IPS-NIHi7 (cell line): ENCODE results near the gene FXYD3.

Experiments used
- DNase-seq: peaks from one replicate; pipeline ENCODE4 v3.0.0; 2012; ENCODE audit warnings: mixed read lengths; ENCODE audit errors: extremely low spot score

Gene FXYD3

DNA sequence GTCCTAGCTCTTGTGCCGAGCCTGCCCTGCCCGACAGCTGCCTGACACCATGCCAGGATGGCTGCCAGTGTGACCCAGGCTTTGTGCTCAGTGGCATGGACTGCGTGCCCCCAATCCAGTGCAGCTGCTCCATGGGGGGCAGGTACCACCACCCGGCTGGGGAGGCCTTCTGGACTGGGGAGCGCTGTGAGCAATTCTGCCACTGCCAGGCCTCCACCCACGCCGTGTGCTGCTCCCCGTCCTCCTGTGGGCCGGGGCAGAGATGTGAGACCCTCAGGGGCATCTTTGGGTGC lies 9.4 kb upstream of the FXYD3 start:
- no peak for DNase-seq

DNA sequence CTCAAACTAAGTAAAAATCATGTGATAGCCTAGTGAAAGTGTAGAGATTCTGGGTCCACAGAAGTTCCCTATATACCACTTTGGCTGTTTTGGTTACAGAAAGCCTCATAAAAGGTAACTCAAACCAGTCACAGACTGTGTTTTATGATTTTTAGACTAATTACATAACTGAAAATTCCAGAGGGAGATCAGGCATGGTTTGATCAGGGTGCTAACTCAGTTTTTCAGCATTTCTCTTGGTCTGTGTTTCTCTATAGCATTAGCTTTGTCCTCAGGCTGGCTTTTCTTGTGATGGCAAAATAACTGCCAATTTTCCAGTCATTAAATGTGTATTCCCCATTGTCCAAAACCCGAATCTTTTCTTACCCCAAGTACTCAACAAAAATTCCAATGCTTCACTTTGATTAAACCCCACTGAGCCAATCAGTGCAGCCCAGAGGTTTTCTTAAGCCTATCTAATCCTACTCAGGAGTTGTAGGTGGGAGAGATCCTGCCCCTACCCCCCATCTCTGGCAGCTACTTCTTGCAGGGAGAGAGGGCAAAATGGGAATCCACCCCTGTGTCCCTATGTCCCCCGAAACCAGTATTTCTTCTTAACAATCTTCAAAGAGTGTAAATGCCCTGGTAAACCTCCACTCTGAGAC lies 8.6 kb upstream of the FXYD3 start:
- no peak for DNase-seq

- no peak for DNase-seq
These were observed 8.1 kb upstream of the FXYD3 start for GRCh38 chr19:35107545-35107944.

DNA sequence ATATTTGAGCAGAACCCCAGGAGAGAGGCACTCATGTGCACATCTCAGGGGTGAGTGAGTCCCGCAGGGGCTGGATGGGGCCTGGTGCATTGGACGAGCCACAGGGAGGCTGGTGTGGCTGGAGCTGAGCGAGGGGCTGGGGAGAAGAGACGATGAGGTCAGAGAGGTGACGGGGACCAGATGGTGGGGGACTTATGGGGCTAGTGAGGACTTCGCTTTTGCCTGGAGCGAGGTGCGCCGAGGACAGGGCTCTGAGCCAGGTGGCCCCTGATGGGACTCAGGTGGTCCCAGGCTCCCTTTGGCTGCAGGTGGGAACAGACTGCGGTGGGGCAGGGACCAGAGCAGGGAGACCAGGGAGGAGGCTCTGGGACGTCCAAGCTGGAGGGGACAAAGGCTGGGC lies 6.9 kb upstream of the FXYD3 start:
- no peak for DNase-seq

GRCh38 chr19:35109395-35110112 lies 6.1 kb upstream of the FXYD3 start:
- no peak for DNase-seq

DNA sequence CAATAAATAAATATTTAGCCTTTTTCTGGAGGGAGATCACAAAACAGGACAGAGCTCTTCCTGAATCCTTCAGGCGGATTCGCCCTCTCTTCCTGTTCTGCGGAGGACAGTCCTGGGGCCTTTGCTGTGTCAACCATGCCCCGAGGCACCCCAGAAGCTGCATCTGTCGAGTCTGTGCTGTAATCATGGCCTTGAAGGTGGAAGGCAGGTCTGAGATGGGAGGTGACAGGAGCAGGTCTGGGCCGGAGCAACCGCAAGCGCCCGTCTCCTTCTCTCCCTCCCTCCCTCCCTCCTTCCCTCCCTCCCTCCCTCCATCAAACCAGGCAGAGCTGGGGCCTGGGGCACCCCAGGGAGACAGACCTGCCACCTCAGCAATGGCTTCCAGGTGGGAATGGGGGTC lies 4.6 kb upstream of the FXYD3 start:
- DNase-seq: no peak

GRCh38 chr19:35112995-35113688 lies 2.5 kb upstream of the FXYD3 start:
- DNase-seq: peak; percentile 43

- peak; percentile 93 for DNase-seq
These were observed 1.1 kb upstream of the FXYD3 start for GRCh38 chr19:35114353-35115176.

DNA sequence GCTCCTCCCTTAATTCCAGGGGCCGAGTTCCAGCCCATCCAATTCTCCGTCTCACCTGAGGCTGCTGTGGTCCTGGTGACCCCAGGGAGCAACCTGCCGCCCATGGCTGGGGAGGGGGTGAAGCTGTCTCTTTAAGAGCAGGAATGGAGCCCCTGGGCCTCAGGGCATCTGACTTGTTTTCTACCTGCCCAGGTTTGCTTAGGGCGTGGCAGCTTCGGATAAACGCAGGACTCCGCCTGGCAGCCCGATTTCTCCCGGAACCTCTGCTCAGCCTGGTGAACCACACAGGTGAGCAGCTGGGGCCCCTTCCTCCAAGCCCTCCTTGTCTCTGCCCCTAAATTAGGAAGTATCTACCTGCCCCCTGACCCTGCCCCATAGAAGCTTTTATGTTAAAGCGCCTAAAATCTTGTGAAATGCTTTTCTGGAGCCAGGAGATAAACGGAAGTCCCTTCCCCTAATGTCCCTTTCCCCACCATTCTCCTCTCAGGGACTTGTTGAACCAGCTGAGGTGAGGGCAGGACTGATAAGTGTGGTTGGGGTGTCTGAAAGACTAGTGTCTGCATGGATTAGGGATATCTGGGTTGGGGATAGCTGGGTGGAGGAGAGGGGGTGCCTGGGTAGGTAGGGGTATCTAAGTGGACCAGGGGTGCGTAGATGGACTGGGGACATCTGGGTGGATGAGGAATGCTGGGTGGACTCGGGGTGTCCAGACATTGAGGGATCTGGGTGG lies 614 bp downstream of the FXYD3 start:
- DNase-seq: no peak

DNA sequence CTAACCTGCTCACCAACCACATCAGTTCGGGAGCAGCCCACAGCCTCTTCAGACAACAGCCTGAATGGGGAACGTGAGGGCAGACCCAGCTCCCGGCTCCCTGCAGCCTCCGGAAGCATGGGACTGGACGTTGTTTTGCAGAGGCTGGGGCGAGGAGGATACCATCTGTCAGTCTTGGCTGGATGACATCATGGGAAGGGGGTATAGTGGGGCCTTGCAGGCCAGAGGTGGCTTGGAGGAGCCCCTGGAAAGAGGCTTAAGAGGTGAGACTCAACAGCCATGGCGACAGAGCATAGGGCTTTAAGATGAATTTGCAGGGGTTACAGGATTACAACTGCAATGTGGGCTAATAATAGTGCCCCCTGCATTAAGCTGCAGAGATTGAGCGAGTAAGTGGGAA lies 1.5 kb downstream of the FXYD3 start:
- no peak for DNase-seq

DNA sequence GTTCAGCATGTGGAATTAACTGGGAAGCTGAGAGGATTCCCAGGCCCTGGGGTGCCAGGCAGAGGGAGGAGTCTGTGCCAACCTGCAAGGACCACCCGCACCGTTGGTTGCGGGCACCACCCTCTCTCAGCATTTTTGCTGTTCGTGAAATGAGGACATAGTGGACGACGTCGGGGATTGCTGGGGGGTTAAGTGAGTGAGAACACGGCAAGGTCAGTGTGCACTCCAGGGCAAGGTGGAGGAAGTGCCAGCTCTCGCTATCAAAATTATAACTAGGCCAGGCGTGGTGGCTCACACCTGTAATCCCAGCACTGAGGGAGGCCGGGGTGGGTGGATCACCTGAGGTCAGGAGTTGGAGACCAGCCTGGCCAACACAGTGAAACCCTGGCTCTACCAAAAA lies 2.2 kb downstream of the FXYD3 start:
- DNase-seq: no peak

DNA sequence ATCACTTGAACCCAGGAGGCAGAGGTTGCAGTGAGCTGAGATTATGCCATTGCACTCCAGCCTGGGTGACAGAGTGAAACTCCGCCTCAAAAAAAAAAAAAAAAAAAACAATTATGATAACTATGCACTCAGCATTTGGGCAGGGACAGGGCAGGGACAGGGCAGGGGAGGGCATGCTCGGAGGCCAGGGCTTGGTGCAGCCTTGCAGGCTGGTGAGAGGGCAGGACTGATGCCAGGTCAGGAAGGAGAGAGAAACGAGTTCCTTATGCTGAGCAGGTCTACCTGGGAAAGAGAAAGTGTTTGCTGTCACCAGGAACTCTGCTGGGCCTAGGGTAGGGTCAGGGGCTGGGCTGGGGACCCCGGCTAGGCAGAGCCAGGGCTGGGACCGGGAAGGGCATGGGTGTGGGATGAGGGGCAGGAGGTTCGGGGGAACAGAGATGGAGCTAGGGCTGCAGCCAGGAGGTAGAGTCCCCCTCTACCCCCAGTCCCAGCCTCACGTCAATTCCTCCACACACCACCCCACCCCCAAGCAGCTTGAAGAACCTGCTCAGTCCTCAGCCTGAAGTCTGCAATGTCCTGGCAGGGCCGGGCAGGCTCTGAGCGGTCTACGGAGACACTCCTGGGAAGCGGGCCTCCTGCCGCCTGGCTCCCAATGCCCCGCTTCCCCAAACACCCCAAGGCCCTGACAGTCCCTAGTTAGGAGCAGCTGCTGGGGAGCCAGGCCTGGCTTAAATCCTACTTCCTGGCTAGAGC lies 2.8 kb downstream of the FXYD3 start:
- DNase-seq: no peak

DNA sequence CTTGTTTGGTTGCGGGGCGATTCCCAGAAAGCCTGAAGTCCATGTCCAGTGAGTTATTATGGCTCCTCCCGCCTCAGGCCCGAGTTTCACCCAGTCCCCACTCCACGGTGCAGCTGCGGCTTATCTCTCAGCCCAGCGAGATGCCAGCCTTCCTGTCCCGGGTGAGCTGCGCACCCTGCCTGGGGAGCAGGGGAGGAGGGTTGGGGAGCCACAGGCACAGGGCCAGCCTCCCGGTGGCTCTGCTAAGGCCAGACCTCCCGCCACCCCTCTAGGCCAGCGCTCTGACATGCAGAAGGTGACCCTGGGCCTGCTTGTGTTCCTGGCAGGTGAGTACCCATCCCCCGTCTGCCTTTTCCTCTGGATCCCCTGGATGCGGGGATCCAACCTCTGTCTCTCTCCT lies 3.5 kb downstream of the FXYD3 start:
- no peak for DNase-seq

GRCh38 chr19:35119578-35120155 lies 4.0 kb downstream of the FXYD3 start:
- no peak for DNase-seq

DNA sequence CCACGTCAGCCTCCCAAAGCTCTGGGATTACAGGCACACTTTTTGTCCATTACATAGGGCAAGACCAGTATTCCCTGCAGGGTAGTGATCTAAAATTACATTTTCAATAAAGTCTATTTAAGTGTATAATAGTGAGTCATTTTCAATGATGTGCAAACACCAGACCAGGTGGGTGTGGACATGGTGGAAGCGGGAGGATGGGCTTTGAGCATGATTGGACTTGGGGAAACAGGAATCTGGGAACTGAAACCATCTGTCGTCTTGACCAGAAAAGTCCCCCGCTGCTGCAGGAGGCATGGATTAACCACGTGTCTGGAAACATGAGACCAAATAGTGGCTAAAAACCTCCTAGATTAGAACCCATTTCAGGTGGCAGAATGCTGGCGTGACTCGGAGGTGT lies 4.9 kb downstream of the FXYD3 start:
- no peak for DNase-seq

DNA sequence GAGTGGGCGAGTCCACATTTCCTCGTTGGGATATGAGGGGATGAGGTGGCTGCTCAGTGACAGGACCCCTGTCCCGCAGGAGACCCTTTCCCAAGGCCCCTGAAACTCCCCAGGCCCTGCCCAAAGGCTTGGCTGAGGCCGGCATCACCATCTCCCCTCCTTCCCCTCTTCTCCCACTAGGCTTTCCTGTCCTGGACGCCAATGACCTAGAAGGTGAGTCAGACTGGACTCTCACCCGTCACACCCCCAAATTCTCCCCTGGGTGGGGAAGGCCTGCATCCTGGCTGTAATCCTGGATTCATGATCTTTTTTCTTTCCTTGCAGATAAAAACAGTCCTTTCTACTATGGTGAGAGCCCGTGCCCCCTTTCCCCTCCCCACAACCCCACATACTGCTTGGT lies 5.3 kb downstream of the FXYD3 start:
- no peak for DNase-seq

DNA sequence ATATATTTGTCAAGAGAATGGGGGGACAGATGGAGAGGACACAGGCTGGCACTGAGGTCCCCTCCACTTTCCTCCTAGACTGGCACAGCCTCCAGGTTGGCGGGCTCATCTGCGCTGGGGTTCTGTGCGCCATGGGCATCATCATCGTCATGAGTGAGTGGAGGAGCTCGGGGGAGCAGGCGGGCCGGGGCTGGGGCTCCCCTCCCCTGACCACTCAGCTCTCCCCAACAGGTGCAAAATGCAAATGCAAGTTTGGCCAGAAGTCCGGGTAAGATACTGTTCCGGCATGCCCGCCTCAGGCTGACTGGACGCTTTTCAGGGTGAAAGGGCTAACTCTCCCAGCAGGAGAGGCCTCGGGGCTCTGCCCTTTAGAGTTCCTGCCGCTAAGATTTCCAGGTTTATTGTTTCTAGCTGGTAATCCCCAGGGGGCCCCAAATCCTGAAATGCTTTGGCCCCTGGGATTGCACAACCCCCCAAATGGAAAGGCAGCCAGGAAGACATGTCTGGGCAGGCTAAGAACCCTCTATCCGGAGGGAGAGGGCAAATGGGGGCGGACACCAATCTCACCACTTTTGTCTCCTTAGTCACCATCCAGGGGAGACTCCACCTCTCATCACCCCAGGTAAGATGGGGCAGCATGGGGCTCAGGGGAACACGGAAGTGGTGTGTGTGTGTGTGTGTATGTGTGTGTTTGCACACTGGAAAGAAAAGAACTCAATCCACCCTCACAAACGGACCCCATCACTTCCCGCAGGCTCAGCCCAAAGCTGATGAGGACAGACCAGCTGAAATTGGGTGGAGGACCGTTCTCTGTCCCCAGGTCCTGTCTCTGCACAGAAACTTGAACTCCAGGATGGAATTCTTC lies 7.3 kb downstream of the FXYD3 start:
- no peak for DNase-seq

DNA sequence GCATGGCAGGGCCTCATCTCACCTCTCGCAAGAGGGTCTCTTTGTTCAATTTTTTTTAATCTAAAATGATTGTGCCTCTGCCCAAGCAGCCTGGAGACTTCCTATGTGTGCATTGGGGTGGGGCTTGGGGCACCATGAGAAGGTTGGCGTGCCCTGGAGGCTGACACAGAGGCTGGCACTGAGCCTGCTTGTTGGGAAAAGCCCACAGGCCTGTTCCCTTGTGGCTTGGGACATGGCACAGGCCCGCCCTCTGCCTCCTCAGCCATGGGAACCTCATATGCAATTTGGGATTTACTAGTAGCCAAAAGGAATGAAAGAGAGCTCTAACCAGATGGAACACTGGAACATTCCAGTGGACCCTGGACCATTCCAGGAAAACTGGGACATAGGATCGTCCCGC lies 8.0 kb downstream of the FXYD3 start:
- DNase-seq: no peak
